ENCODE results near the gene SDK2. TPM values are rescaled to one million over a fixed set of nuclear protein-coding genes. Genes with fewer than 3 reads are reported as not detected.

SDK2 gene
- total and polyA plus RNA-seq, 2 of the 4 experiments (the other 2 are of a cell fraction) = under 0.01 to 0.03 TPM

DNA sequence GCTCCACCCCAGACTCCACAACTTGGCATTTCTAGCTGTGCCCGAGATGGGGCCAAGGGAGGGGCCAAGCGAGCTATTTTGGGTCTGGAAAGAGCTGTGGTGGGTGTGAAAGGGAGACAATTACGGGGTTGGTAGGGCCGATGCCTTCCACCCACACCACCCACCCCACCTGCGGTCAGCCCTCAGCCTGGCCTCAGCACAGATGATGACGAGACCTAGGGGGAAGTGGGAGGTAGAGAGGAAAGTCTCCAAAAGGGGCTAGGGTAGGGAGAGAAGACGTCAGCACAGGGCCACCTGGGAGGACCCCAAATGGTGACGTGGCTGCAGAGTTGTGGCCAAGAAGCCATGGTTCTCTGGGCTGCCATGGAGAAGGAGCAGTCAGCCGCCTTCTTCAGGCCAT, 83.1 kb downstream of the SDK2 start:
- in situ Hi-C loops (cut with MboI; ENCODE audit: low sequenced_read_pairs) = no loop called here

More for the DNA sequence above, 83.1 kb downstream of the SDK2 start:
- Histone ChIP-seq H3K14ac (replicated peaks; ENCODE audit: low read depth, low read length) (no peak overlapping the region), H3K79me1 (ENCODE audit: low read depth in 1 of 2, low read length in 2 of 2) (no peaks in the 10 kb centered on the region), H4K8ac (ENCODE audit: low read depth in 2 of 2, low read length in 2 of 2) (no peak overlapping the region), H2BK15ac (ENCODE audit: low read depth, low read length) (no peak overlapping the region), H3K56ac (ENCODE audit: extremely low read depth, insufficient read depth, low read length) (no peak overlapping the region), H4K20me1 (ENCODE audit: insufficient read depth, low read length) (no peaks in the 10 kb centered on the region), H2BK120ac (ENCODE audit: low read depth, low read length) (no peak overlapping the region), H3K4me3 (ENCODE audit: insufficient read depth, low read depth, low read length) (no peak overlapping the region), H3K27me3 (ENCODE audit: control insufficient read depth, insufficient read depth, low read length) (no peaks in the 10 kb centered on the region), H3K4me1 (ENCODE audit: control insufficient read depth, insufficient read depth, low read length) (no peaks in the 10 kb centered on the region), H4K91ac (ENCODE audit: insufficient read depth, low read depth, low read length) (no peak overlapping the region), H3K27ac (ENCODE audit: insufficient read depth, low read length) (no peak overlapping the region), H3K9ac (ENCODE audit: low read depth, low read length) (no peak overlapping the region), H2BK20ac (ENCODE audit: low read depth, low read length) (no peak overlapping the region), H3K36me3 (ENCODE audit: control insufficient read depth, insufficient read depth, low read length) (no peaks in the 10 kb centered on the region), H3K18ac (ENCODE audit: low read depth, low read length) (no peak overlapping the region), H3K9me3 (ENCODE audit: control insufficient read depth, insufficient read depth, low read length) (no peaks in the 10 kb centered on the region; the same call in 1 of the 2 replicates), H2AK9ac (replicated peaks; ENCODE audit: low read depth, low read length, poor library complexity) (no peak overlapping the region), H3K4ac (ENCODE audit: low read depth, low read length) (no peak overlapping the region), H2AK5ac (ENCODE audit: low read depth, low read length) (no peak overlapping the region), H3K4me2 (ENCODE audit: low read depth, low read length) (no peak overlapping the region), H4K5ac (ENCODE audit: low read depth, low read length) (no peak overlapping the region), H2BK5ac (ENCODE audit: low read depth, low read length, poor library complexity, severe bottlenecking) (no peak overlapping the region), H2AFZ (replicated peaks; ENCODE audit: low read length, poor library complexity) (no peak overlapping the region), H3K9me1 (ENCODE audit: insufficient read depth, low read length) (no peaks in the 10 kb centered on the region), H3K23ac (ENCODE audit: low read depth, low read length) (no peak overlapping the region)
- POLR2A ChIA-PET (ENCODE audit: unreplicated experiment) = no interaction called here
- dilution Hi-C loops (cut with HindIII; ENCODE audit: low sequenced_read_pairs, unreplicated experiment) (no loop called here), intact Hi-C loops (cut with micrococcal nuclease) (no loop called here)
- DNase-seq (no peak), ATAC-seq (ENCODE audit: low read depth) (no peak)
- BruUV-seq (replicated peaks) = no TSS peak
- WGBS, 2 experiments (ENCODE audit: extremely low coverage in 2 of 2, insufficient read length in 1 of 2) = 43% methylated on average over 1 of the region's 9 CpGs; no CpG with 5 or more reads in 1 of the 2 experiments
- TF ChIP-seq RFX5 (IDR thresholded peaks at IDR 0.05; ENCODE audit: low read depth, low read length) (no peak), MAZ (IDR thresholded peaks at IDR 0.05; ENCODE audit: borderline replicate concordance, low read depth, low read length) (no peak), NFE2L2 (IDR thresholded peaks at IDR 0.05; ENCODE audit: low read depth, low read length) (no peak), RCOR1 (IDR thresholded peaks at IDR 0.05; ENCODE audit: insufficient replicate concordance, low read length) (no peak), SMC3 (IDR thresholded peaks at IDR 0.05; ENCODE audit: low read depth, low read length) (no peak), MAFK (IDR thresholded peaks at IDR 0.05; ENCODE audit: low read depth, low read length) (no peak), RAD21 (IDR thresholded peaks at IDR 0.05; ENCODE audit: low read length) (no peak), CEBPB (IDR thresholded peaks at IDR 0.05; ENCODE audit: low read depth, low read length) (no peak), FOS (IDR thresholded peaks at IDR 0.05; ENCODE audit: low read depth, low read length) (no peak), POLR2A (IDR thresholded peaks at IDR 0.05; ENCODE audit: low read depth, low read length) (no peak), MXI1 (IDR thresholded peaks at IDR 0.05; ENCODE audit: borderline replicate concordance, low read depth, low read length) (no peak), BHLHE40 (IDR thresholded peaks at IDR 0.05; ENCODE audit: low read depth, low read length) (no peak), CHD1 (IDR thresholded peaks at IDR 0.05; ENCODE audit: low read depth, low read length) (no peak)
- TF ChIP-seq, protein P1, sequence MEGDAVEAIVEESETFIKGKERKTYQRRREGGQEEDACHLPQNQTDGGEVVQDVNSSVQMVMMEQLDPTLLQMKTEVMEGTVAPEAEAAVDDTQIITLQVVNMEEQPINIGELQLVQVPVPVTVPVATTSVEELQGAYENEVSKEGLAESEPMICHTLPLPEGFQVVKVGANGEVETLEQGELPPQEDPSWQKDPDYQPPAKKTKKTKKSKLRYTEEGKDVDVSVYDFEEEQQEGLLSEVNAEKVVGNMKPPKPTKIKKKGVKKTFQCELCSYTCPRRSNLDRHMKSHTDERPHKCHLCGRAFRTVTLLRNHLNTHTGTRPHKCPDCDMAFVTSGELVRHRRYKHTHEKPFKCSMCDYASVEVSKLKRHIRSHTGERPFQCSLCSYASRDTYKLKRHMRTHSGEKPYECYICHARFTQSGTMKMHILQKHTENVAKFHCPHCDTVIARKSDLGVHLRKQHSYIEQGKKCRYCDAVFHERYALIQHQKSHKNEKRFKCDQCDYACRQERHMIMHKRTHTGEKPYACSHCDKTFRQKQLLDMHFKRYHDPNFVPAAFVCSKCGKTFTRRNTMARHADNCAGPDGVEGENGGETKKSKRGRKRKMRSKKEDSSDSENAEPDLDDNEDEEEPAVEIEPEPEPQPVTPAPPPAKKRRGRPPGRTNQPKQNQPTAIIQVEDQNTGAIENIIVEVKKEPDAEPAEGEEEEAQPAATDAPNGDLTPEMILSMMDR (conservative IDR thresholded peaks at IDR 0.05; ENCODE audit: low read depth, low read length) = no peak
- TF ChIP-seq, protein P2, sequence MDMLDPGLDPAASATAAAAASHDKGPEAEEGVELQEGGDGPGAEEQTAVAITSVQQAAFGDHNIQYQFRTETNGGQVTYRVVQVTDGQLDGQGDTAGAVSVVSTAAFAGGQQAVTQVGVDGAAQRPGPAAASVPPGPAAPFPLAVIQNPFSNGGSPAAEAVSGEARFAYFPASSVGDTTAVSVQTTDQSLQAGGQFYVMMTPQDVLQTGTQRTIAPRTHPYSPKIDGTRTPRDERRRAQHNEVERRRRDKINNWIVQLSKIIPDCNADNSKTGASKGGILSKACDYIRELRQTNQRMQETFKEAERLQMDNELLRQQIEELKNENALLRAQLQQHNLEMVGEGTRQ (IDR thresholded peaks at IDR 0.05; ENCODE audit: low read depth, low read length) = no peak
- TF ChIP-seq, protein P3, sequence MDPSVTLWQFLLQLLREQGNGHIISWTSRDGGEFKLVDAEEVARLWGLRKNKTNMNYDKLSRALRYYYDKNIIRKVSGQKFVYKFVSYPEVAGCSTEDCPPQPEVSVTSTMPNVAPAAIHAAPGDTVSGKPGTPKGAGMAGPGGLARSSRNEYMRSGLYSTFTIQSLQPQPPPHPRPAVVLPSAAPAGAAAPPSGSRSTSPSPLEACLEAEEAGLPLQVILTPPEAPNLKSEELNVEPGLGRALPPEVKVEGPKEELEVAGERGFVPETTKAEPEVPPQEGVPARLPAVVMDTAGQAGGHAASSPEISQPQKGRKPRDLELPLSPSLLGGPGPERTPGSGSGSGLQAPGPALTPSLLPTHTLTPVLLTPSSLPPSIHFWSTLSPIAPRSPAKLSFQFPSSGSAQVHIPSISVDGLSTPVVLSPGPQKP (IDR thresholded peaks at IDR 0.05; ENCODE audit: borderline replicate concordance, low read depth, low read length) = no peak
- CTCF ChIA-PET = no interaction called here
